MM.1S (cell line): ENCODE data around the gene TAF1D.

ENCODE experiments used
- DNase-seq: peaks from one replicate; pipeline ENCODE4 v3.0.0-alpha.2; 2015
- H2AFZ ChIP-seq: fragments of 300-600 bp; sonication (generic); 2 replicates; pipeline ENCODE4 v1.6.0; 2016; ENCODE audit warnings: antibody characterized with exemption, low read length
- H3F3A ChIP-seq: fragments of 300-600 bp; sonication (generic); 2 replicates; pipeline ENCODE4 v1.6.1; 2016; ENCODE audit warnings: mild to moderate bottlenecking, antibody characterized with exemption, low read length, moderate library complexity, mixed read lengths; ENCODE audit not compliant: insufficient read depth
- H3K27ac ChIP-seq: fragments of 300-600 bp; sonication (generic); 2 replicates; pipeline ENCODE4 v1.5.1; 2016; ENCODE audit warnings: mild to moderate bottlenecking, low read length
- H3K27me3 ChIP-seq: fragments of 300-600 bp; sonication (generic); replicated peaks from 2 replicates; pipeline ENCODE4 v1.6.0; 2016; ENCODE audit warnings: low read length; ENCODE audit not compliant: insufficient read depth
- H3K36me3 ChIP-seq: fragments of 300-600 bp; sonication (generic); replicated peaks from 2 replicates; pipeline ENCODE4 v1.6.1; 2016; ENCODE audit warnings: mild to moderate bottlenecking, low read length, mixed read lengths; ENCODE audit not compliant: insufficient read depth
- H3K4me1 ChIP-seq: fragments of 300-600 bp; sonication (generic); 2 replicates; pipeline ENCODE4 v1.6.1; 2016; ENCODE audit warnings: low read length, mixed read lengths
- H3K4me2 ChIP-seq: fragments of 300-600 bp; sonication (generic); 2 replicates; pipeline ENCODE4 v1.6.0; 2016; ENCODE audit warnings: low read depth, low read length
- H3K4me3 ChIP-seq: fragments of 300-600 bp; sonication (generic); 2 replicates; pipeline ENCODE4 v1.5.1; 2016; ENCODE audit warnings: low read length, mixed read lengths
- H3K79me2 ChIP-seq: fragments of 300-600 bp; sonication (generic); 2 replicates; pipeline ENCODE4 v1.6.1; 2016; ENCODE audit warnings: mixed run types, low read length, mixed read lengths
- H3K9ac ChIP-seq: fragments of 300-600 bp; sonication (generic); 2 replicates; pipeline ENCODE4 v1.6.1; 2016; ENCODE audit warnings: low read length, mixed read lengths
- H3K9me2 ChIP-seq: fragments of 300-600 bp; sonication (generic); replicated peaks from 2 replicates; pipeline ENCODE4 v1.6.1; 2016; ENCODE audit warnings: mild to moderate bottlenecking, low read length, mixed read lengths; ENCODE audit not compliant: insufficient read depth
- H3K9me3 ChIP-seq: fragments of 300-600 bp; sonication (generic); replicated peaks from 2 replicates; pipeline ENCODE4 v1.6.1; 2016; ENCODE audit warnings: mild to moderate bottlenecking, low read length, mixed read lengths; ENCODE audit not compliant: insufficient read depth
- H4K20me1 ChIP-seq: fragments of 300-600 bp; sonication (generic); 2 replicates; pipeline ENCODE4 v1.6.1; 2016; ENCODE audit warnings: mild to moderate bottlenecking, low read length, moderate library complexity, mixed read lengths; ENCODE audit not compliant: insufficient read depth
- CTCF ChIP-seq: fragments of 300-600 bp; sonication (generic); IDR thresholded peaks from 2 replicates; pipeline ENCODE4 v1.5.1; 2016; ENCODE audit warnings: antibody characterized with exemption, low read length, mixed read lengths
- EZH2 ChIP-seq: fragments of 300-600 bp; sonication (generic); optimal IDR thresholded peaks from 2 replicates; pipeline ENCODE3; 2017; ENCODE audit warnings: low read depth, mild to moderate bottlenecking, antibody characterized with exemption, low read length, mixed read lengths
- EZH2phosphoT487 ChIP-seq: fragments of 300-600 bp; sonication (generic); IDR thresholded peaks from 2 replicates; pipeline ENCODE4 v1.6.1; 2018; ENCODE audit warnings: antibody characterized with exemption, low read length

TAF1D gene

GRCh38 chr11:93757301-93757700 is 16.0 kb upstream of the TAF1D start:
- no peak for DNase-seq
- Histone ChIP-seq H3K27ac (no peak overlapping the region), H3K4me1 (no peaks in the 10 kb centered on the region), H3K36me3 (no peaks in the 10 kb centered on the region; the same call in 1 of the 2 replicates), H3F3A (no peaks in the 10 kb centered on the region), H3K79me2 (no peaks in the 10 kb centered on the region), H3K27me3 (no peaks in the 10 kb centered on the region), H2AFZ (no peak overlapping the region), H3K4me2 (no peak overlapping the region), H3K9me2 (no peaks in the 10 kb centered on the region), H4K20me1 (no peaks in the 10 kb centered on the region), H3K4me3 (no peak overlapping the region), H3K9me3 (no peaks in the 10 kb centered on the region), H3K9ac (no peak overlapping the region)
- no peak for TF ChIP-seq EZH2phosphoT487
- TF ChIP-seq CTCF: no peak

- no peaks in the 10 kb centered on the region for H4K20me1 ChIP-seq
- TF ChIP-seq EZH2phosphoT487 (no peak), CTCF (no peak), EZH2 (no peak)
- no peak overlapping the region for H3K9ac ChIP-seq
- H3K27ac ChIP-seq: no peak overlapping the region
- no peaks in the 10 kb centered on the region for H3K36me3 ChIP-seq
- no peak overlapping the region for H2AFZ ChIP-seq
- H3K9me3 ChIP-seq: no peaks in the 10 kb centered on the region
- no peak overlapping the region for H3K4me3 ChIP-seq
- no peaks in the 10 kb centered on the region for H3F3A ChIP-seq
- no peaks in the 10 kb centered on the region for H3K4me1 ChIP-seq
- no peak for DNase-seq
- H3K27me3 ChIP-seq: no peaks in the 10 kb centered on the region
- no peaks in the 10 kb centered on the region for H3K9me2 ChIP-seq
- no peak overlapping the region for H3K4me2 ChIP-seq
- H3K79me2 ChIP-seq: no peaks in the 10 kb centered on the region
Observed at GRCh38 chr11:93756748-93757147, 15.5 kb upstream of the TAF1D start.

- Histone ChIP-seq H3F3A (no peaks in the 10 kb centered on the region), H3K9me3 (no peaks in the 10 kb centered on the region), H3K9me2 (no peaks in the 10 kb centered on the region), H3K4me3 (no peak overlapping the region), H3K9ac (no peak overlapping the region), H3K27me3 (no peaks in the 10 kb centered on the region), H4K20me1 (no peaks in the 10 kb centered on the region), H3K27ac (no peak overlapping the region), H3K79me2 (no peaks in the 10 kb centered on the region), H2AFZ (no peak overlapping the region), H3K36me3 (no peaks in the 10 kb centered on the region), H3K4me2 (no peak overlapping the region), H3K4me1 (no peaks in the 10 kb centered on the region)
- no peak for DNase-seq
- TF ChIP-seq EZH2 (no peak), EZH2phosphoT487 (no peak), CTCF (no peak)
Observed at GRCh38 chr11:93753241-93753640, 11.9 kb upstream of the TAF1D start.

- TF ChIP-seq EZH2phosphoT487 (no peak), EZH2 (no peak), CTCF (no peak)
- H3K9me2 ChIP-seq: no peaks in the 10 kb centered on the region
- no peaks in the 10 kb centered on the region for H3K79me2 ChIP-seq
- no peaks in the 10 kb centered on the region for H4K20me1 ChIP-seq
- no peaks in the 10 kb centered on the region for H3K4me1 ChIP-seq
- no peaks in the 10 kb centered on the region for H3K27me3 ChIP-seq
- H2AFZ ChIP-seq: no peak overlapping the region
- H3F3A ChIP-seq: no peaks in the 10 kb centered on the region
- no peak overlapping the region for H3K9ac ChIP-seq
- no peaks in the 10 kb centered on the region for H3K9me3 ChIP-seq
- no peak overlapping the region for H3K27ac ChIP-seq
- H3K4me2 ChIP-seq: no peak overlapping the region
- DNase-seq: no peak
- no peaks in the 10 kb centered on the region for H3K36me3 ChIP-seq
- H3K4me3 ChIP-seq: no peak overlapping the region
Observed at GRCh38 chr11:93751001-93751400, 9.7 kb upstream of the TAF1D start.
